Mononuclear cell (primary cell): ENCODE measurements around the gene BAIAP2. TPM values are rescaled to one million over a fixed set of nuclear protein-coding genes. Genes with fewer than 3 reads are reported as not detected.

ENCODE experiments used
- H3K27me3 ChIP-seq: 2 replicates; pipeline ENCODE4 v1.6.0; 2011; ENCODE audit warnings: low read length, control low read depth; ENCODE audit not compliant: insufficient read depth
- H3K4me1 ChIP-seq: 2 replicates; pipeline ENCODE4 v1.5.1; 2011; ENCODE audit warnings: mild to moderate bottlenecking, low read length, control low read depth; ENCODE audit not compliant: insufficient read depth
- H3K4me3 ChIP-seq: 2 replicates; pipeline ENCODE4 v1.5.1; 2011; ENCODE audit warnings: mild to moderate bottlenecking, low read length, moderate library complexity
- H3K9me3 ChIP-seq: 2 replicates; pipeline ENCODE4 v1.5.1; 2011; ENCODE audit warnings: low read depth, mild to moderate bottlenecking, control low read depth, low read length
- total RNA-seq: library from RNA; depleted of rRNA; stranded (reverse); fragments of >200 nt; gene quantifications from one replicate; pipeline ENCODE4 v1.2.3, GENCODE V29; 2012

The BAIAP2 gene
- total RNA-seq, 1 donor, result 5.1 TPM

- H3K27me3 ChIP-seq, result no peaks in the 10 kb centered on the region
- no peak overlapping the region for H3K4me3 ChIP-seq
- H3K9me3 ChIP-seq, result no peaks in the 10 kb centered on the region
- no peaks in the 10 kb centered on the region for H3K4me1 ChIP-seq
Measured at GRCh38 chr17:81115219-81115618, 80.3 kb downstream of the BAIAP2 start.

- Histone ChIP-seq H3K27me3 (no peaks in the 10 kb centered on the region), H3K4me3 (no peak overlapping the region), H3K4me1 (no peaks in the 10 kb centered on the region), H3K9me3 (no peaks in the 10 kb centered on the region)
Measured at GRCh38 chr17:81115749-81116464, 81.0 kb downstream of the BAIAP2 start.

DNA sequence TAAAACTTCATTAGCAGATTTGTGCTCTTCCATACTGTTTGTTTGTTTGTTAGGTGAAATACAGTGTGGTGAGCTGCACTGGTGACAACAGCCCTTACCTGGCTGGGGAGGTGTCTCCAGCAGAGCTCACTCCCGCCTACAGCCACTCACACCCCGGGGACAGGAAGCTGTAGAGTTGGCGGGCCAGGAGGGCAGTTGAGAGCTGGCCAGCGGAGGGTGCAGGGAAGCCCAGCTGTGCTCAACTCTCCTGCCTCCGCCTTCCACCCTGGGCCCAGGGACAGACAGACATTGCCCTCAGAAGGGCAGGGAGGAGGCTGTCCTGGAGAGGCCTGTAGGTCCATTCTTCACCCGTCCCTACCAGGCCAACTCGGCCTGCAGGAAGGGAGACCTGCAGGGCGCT is 81.8 kb downstream of the BAIAP2 start:
- no peaks in the 10 kb centered on the region for H3K27me3 ChIP-seq

DNA sequence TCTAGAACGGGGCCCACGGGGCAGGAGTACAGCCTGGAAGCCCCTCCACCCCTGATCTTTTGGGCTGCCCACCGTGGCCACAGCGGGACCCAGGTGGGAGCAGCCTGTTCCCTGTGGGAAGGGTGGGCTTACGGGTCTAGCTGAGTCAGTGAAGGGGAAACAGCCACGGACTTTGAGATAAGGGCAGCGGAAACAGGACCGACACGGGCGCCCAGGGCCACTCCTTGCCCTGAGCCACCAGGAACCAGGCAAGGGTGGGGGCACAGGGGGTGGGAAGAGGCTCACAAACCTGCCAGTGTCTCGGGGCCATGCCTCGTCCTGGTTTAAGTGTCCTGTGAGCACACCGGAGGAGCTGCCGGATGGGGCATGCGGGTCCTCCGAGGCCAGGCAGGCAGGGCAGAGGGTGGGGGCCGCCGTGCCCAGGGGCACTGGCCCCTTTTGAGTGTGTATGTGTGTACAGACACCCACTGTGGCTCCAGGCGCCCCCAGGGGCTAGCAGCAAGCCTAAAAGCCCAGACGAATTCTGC is 82.8 kb downstream of the BAIAP2 start:
- Histone ChIP-seq H3K27me3 (no peaks in the 10 kb centered on the region), H3K4me1 (no peaks in the 10 kb centered on the region), H3K9me3 (no peaks in the 10 kb centered on the region), H3K4me3 (no peak overlapping the region)

More for the DNA sequence above, 81.8 kb downstream of the BAIAP2 start:
- Histone ChIP-seq H3K4me1 (no peaks in the 10 kb centered on the region), H3K4me3 (no peak overlapping the region), H3K9me3 (no peaks in the 10 kb centered on the region)

DNA sequence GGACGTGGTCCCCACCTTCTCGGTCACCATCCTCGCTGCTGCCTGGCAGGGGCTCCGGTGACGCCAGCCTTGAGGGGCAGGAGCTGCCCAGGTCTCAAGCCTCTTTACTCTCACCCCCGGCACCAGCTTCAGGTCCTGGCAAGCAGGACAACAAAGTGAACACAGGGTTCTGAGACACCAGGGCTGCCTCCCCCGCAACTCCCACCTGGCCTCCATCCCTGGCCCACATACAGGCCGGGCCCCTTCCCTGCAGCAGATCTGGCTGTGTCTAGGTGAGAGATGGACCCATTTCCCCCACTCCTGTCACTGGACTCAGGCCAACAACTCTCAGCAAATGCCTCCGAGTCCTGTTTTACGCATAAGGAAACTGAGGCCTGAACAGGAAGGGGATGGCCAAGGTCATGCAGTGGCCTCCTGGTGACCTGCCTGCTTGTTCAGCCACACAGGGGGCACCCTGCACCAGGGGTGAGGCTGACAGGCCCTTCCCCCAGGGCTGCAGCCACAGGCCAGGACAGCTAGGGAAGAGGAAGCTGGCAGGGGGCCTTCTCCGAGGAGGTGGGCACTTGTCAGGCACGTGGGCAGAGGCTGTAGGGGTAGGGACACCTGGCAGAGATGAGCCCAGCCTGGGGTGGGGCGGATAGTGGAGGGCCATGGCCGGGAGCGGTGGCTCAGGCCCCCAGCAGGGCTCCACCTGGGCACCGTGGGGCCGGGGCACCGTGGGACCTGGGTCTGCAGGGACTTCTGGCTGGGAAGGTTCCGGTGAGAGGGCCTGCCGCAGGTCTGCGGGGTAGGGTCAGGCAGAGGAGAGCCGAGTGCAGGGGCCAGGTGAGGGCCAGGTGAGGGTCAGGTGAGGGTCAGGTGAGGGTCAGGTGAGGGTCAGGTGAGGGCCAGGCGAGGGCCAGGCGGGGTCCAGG is 83.6 kb downstream of the BAIAP2 start:
- Histone ChIP-seq H3K9me3 (no peaks in the 10 kb centered on the region), H3K4me1 (no peaks in the 10 kb centered on the region), H3K4me3 (no peak overlapping the region), H3K27me3 (no peaks in the 10 kb centered on the region)

- Histone ChIP-seq H3K9me3 (no peaks in the 10 kb centered on the region), H3K4me3 (no peak overlapping the region), H3K27me3 (no peaks in the 10 kb centered on the region), H3K4me1 (no peaks in the 10 kb centered on the region)
Measured at GRCh38 chr17:81119223-81120148, 84.5 kb downstream of the BAIAP2 start.

DNA sequence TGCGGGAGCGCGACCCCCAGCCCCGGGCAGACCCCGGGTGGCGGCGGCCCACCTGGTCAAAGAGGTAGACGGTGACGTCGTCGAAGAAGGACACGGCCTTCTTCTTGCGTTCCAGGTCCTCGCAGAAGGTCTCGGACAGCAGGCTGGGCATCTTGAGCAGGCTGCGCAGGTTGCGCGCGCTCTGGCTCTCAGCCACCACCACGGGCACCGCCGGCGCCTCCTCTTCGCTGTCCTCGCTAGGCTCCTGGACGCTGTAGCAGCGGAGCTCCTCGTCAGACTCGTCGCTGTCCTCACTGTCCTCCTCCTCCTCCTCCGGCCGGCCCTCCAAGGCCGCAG is 85.2 kb downstream of the BAIAP2 start:
- H3K4me3 ChIP-seq, result no peak overlapping the region
- no peaks in the 10 kb centered on the region for H3K27me3 ChIP-seq
- H3K9me3 ChIP-seq, result no peaks in the 10 kb centered on the region
- no peaks in the 10 kb centered on the region for H3K4me1 ChIP-seq

DNA sequence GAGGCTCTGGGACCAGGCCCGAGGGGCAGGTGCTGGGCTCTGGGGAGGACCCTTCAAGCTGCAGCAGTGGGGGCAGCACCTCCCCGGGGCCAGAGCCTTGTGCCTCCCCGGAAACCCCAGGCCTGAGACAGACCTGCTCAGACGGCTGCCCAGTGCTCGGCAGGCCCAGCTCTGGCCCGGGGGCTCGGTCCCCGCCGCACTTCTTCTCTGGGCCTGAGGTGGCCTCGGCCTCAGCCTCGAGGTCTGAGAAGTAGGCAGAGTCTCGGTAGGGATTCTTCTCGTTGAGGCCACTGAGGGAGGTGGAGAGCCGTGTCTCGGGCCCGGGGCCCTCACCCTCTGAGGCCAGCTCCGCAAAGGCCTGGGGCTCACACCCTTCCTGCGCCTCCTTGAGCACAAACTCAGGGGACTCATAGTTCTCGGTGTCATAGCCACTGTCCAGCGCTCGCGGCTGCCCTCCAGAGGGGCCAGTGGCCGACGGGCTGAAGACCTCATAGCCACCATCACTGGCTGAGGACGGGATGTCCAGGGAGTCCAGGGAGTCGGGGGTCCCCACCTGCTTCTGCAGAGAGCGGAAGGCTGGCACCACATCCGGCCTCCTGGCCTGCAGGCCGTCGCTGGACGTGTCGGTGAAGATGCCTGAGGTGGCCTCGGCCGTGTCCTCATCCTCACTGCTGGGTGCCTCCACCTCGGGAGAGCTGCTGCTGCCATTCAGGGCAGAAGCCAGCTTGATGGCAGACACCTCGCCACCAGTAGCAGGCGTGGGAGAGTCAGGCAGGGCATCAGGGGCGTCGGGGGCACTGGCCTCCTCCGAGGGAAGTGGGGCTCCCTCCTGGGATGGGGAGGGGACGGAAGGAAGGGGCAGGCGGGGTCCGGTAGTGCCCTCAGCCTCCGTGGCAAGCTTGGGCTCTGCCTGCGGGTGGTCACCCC is 86.0 kb downstream of the BAIAP2 start:
- H3K27me3 ChIP-seq, result no peaks in the 10 kb centered on the region
- no peak overlapping the region for H3K4me3 ChIP-seq
- H3K4me1 ChIP-seq, result no peaks in the 10 kb centered on the region
- no peaks in the 10 kb centered on the region for H3K9me3 ChIP-seq

GRCh38 chr17:81121841-81122733 is 87.1 kb downstream of the BAIAP2 start:
- no peak overlapping the region for H3K4me3 ChIP-seq
- H3K9me3 ChIP-seq, result no peaks in the 10 kb centered on the region
- no peaks in the 10 kb centered on the region for H3K4me1 ChIP-seq
- H3K27me3 ChIP-seq, result no peaks in the 10 kb centered on the region

- H3K4me3 ChIP-seq, result no peak overlapping the region
- H3K27me3 ChIP-seq, result no peaks in the 10 kb centered on the region
- H3K9me3 ChIP-seq, result no peaks in the 10 kb centered on the region
- H3K4me1 ChIP-seq, result no peaks in the 10 kb centered on the region
Measured at GRCh38 chr17:81123052-81124048, 88.4 kb downstream of the BAIAP2 start.

- Histone ChIP-seq H3K4me1 (no peaks in the 10 kb centered on the region), H3K9me3 (no peaks in the 10 kb centered on the region), H3K27me3 (no peaks in the 10 kb centered on the region), H3K4me3 (no peak overlapping the region)
Measured at GRCh38 chr17:81124377-81124776, 89.4 kb downstream of the BAIAP2 start.

DNA sequence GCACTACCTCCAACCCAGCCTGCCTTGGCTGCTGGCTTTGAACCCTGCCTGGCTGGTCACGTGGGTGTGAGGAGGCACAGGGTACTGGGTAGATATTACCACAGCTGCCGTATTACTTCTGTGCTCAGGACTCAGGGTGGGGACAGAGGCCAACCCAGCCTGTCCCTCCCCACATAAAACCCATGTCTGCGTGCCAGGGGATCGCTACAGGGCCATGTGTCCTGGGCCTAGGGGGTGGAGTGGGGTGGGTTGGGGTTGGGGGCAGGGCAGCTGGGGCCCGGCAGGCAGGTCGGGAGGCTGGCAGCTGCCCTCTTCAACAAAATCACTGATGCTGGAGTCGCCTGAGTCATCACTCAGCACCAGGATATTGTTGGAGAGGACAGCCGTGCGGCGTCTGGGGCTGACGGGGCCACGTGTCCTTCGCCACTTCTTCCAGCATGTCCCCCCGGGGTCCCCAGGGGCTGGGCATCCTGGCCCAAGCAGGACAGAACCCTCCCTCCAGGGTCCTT is 90.7 kb downstream of the BAIAP2 start:
- H3K4me1 ChIP-seq, result no peaks in the 10 kb centered on the region
- H3K4me3 ChIP-seq, result no peak overlapping the region
- H3K9me3 ChIP-seq, result no peaks in the 10 kb centered on the region
- H3K27me3 ChIP-seq, result no peaks in the 10 kb centered on the region
